Epithelial cell of proximal tubule (primary cell): Measurements from ENCODE around the gene LZTFL1. TPM values are rescaled to one million over a fixed set of nuclear protein-coding genes. Genes with fewer than 3 reads are reported as not detected.

Source experiments
- DNase-seq: peaks from one replicate; pipeline ENCODE4 v3.0.0-alpha.2; 2011; ENCODE audit warnings: low read depth
- H3K4me3 ChIP-seq: 2 replicates; pipeline ENCODE4 v1.5.1; 2011; ENCODE audit warnings: low read depth, mild to moderate bottlenecking, low read length
- total RNA-seq: library from RNA; depleted of rRNA; stranded (reverse); fragments of >200 nt; gene quantifications from 2 replicates; pipeline ENCODE4 v1.2.3, GENCODE V29; 2015
- TF ChIP-seq, protein P1 (sequence below): conservative IDR thresholded peaks from 2 replicates; pipeline ENCODE4 v1.5.1; 2012; ENCODE audit warnings: low read depth, mild to moderate bottlenecking, low read length

The LZTFL1 gene
- total RNA-seq, 1 donor from 2014 or later: 8.6 TPM

- DNase-seq: no peak
- no peak overlapping the region for H3K4me3 ChIP-seq
- TF ChIP-seq, protein P1, sequence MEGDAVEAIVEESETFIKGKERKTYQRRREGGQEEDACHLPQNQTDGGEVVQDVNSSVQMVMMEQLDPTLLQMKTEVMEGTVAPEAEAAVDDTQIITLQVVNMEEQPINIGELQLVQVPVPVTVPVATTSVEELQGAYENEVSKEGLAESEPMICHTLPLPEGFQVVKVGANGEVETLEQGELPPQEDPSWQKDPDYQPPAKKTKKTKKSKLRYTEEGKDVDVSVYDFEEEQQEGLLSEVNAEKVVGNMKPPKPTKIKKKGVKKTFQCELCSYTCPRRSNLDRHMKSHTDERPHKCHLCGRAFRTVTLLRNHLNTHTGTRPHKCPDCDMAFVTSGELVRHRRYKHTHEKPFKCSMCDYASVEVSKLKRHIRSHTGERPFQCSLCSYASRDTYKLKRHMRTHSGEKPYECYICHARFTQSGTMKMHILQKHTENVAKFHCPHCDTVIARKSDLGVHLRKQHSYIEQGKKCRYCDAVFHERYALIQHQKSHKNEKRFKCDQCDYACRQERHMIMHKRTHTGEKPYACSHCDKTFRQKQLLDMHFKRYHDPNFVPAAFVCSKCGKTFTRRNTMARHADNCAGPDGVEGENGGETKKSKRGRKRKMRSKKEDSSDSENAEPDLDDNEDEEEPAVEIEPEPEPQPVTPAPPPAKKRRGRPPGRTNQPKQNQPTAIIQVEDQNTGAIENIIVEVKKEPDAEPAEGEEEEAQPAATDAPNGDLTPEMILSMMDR: no peak
These were observed 42.7 kb upstream of the LZTFL1 start for GRCh38 chr3:45884368-45885201.

GRCh38 chr3:45881078-45882022 lies 39.4 kb upstream of the LZTFL1 start:
- TF ChIP-seq, protein P1: no peak

GRCh38 chr3:45880725-45881077 lies 38.8 kb upstream of the LZTFL1 start:
- DNase-seq: no peak
- H3K4me3 ChIP-seq: no peak overlapping the region
- TF ChIP-seq, protein P1: no peak

More at GRCh38 chr3:45881078-45882022, 39.4 kb upstream of the LZTFL1 start:
- no peak overlapping the region for H3K4me3 ChIP-seq
- no peak for DNase-seq

DNA sequence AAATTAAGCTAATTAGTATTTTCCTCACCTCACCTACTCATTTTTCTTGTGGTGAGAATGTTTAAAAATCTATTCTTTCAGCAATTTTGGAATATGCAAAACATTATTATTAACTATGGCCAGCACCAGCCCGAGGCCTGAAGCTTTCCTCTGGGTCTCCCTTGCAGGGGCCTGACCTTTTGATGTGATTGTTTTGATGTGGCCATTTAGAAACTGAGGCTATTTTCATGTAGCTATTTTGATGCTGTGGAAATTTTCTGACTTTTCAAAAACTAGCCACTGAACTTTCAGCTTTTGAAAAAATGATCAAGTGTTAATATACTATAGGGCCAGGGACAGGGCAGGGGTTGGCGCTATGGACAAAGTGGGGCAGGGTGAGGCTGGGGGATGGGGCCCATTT lies 36.2 kb upstream of the LZTFL1 start:
- no peak for DNase-seq
- TF ChIP-seq, protein P1: no peak
- no peak overlapping the region for H3K4me3 ChIP-seq

- no peak overlapping the region for H3K4me3 ChIP-seq
- TF ChIP-seq, protein P1: no peak
- DNase-seq: no peak
These were observed 32.9 kb upstream of the LZTFL1 start for GRCh38 chr3:45874677-45875346.

GRCh38 chr3:45873638-45874037 lies 31.7 kb upstream of the LZTFL1 start:
- no peak overlapping the region for H3K4me3 ChIP-seq
- TF ChIP-seq, protein P1: no peak
- DNase-seq: no peak
